ACC112 (cell line): Measurements from ENCODE around the gene VIL1.

Experiments used
- H2AFZ ChIP-seq: fragments of 200-600 bp; sonication (generic); one replicate; pipeline ENCODE4 v1.6.0; 2017; ENCODE audit warnings: antibody characterized with exemption, low read length; ENCODE audit not compliant: unreplicated experiment
- H3K27ac ChIP-seq: fragments of 200-600 bp; sonication (generic); 2 replicates; pipeline ENCODE4 v1.5.1; 2014; ENCODE audit warnings: low read depth, mild to moderate bottlenecking, antibody characterized with exemption, low read length, moderate library complexity
- H3K27me3 ChIP-seq: fragments of 200-600 bp; sonication (generic); 2 replicates; pipeline ENCODE4 v1.6.1; 2014; ENCODE audit warnings: mild to moderate bottlenecking, antibody characterized with exemption, low read length, moderate library complexity, mixed read lengths; ENCODE audit not compliant: insufficient read depth
- H3K36me3 ChIP-seq: fragments of 200-600 bp; sonication (generic); 2 replicates; pipeline ENCODE4 v1.6.1; 2016; ENCODE audit warnings: mild to moderate bottlenecking, antibody characterized with exemption, low read length, moderate library complexity, mixed read lengths; ENCODE audit not compliant: insufficient read depth
- H3K4me1 ChIP-seq: fragments of 200-600 bp; sonication (generic); one replicate; pipeline ENCODE4 v1.6.1; 2016; ENCODE audit warnings: low read length, mixed read lengths; ENCODE audit not compliant: insufficient read depth, unreplicated experiment, control insufficient read depth
- H3K4me3 ChIP-seq: fragments of 200-600 bp; sonication (generic); 2 replicates; pipeline ENCODE4 v1.5.1; 2014; ENCODE audit warnings: mild to moderate bottlenecking, low read depth, low read length
- H3K79me2 ChIP-seq: fragments of 200-600 bp; sonication (generic); one replicate; pipeline ENCODE4 v1.6.0; 2016; ENCODE audit warnings: low read length; ENCODE audit not compliant: control insufficient read depth, unreplicated experiment, insufficient read depth

The VIL1 gene

DNA sequence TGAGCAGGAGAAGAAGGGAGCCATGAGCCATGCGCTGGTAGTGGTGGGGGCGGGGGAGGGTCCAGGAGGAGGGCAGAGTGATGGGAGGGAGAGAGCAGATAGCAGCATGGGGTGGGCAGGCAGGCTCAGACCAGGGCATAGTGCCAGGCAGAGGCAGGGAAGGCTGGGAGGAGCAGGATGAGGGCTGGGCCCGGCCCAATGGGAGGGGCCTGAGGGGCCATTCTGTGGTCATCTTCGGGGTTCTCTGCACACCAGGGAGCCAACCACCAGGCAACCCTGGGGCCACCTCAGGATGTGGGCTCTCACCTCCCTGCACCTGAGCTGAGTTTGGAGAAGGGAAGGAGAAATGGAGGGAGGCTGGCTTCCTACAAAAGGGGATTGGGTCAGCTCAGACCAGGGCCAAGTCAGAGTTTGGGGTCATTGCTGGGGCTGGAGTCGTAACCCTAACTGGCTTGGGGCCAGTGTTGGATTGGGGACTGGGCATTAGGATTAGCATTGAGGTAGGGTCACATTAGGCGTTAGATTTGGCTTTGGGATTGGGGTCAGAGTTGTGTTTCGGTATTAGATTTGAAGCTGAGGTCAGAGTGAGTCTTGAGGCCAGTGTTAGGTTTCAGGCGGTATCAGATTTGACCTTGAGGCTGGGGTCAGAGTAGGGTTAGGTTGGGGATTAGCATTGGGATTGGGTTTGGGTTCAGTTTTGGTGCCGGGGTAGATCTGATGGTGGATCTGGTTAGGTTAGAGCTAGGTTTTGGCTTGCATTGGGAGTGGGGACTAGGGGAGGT lies 11.2 kb downstream of the VIL1 start:
- Histone ChIP-seq H3K79me2 (no peaks in the 10 kb centered on the region), H3K4me3 (no peak overlapping the region), H3K27ac (no peak overlapping the region), H3K27me3 (0 out of 2 replicates have a peak, but pooled peaks cover 9% of the 10 kb centered on the region), H3K4me1 (no peaks in the 10 kb centered on the region), H3K36me3 (no peaks in the 10 kb centered on the region), H2AFZ (no peak overlapping the region)

DNA sequence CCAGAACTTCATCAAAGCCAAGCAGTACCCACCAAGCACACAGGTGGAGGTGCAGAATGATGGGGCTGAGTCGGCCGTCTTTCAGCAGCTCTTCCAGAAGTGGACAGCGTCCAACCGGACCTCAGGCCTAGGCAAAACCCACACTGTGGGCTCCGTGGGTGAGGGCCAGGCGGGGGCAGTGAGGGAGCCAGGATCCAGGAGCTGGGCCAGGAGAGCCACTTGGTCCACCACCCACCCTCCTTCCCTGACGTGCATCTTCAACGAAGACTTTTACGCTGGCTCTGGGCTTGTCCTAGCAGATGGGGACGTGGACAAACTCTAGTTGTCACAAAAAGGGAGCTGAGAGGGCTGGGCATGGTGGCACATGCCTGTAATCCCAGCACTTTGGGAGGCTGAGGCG lies 11.8 kb downstream of the VIL1 start:
- H2AFZ ChIP-seq: no peak overlapping the region
- 0 out of 2 replicates have a peak, but pooled peaks cover 9% of the 10 kb centered on the region for H3K27me3 ChIP-seq
- H3K4me1 ChIP-seq: no peaks in the 10 kb centered on the region
- H3K27ac ChIP-seq: no peak overlapping the region
- H3K4me3 ChIP-seq: no peak overlapping the region
- no peaks in the 10 kb centered on the region for H3K36me3 ChIP-seq
- H3K79me2 ChIP-seq: no peaks in the 10 kb centered on the region

DNA sequence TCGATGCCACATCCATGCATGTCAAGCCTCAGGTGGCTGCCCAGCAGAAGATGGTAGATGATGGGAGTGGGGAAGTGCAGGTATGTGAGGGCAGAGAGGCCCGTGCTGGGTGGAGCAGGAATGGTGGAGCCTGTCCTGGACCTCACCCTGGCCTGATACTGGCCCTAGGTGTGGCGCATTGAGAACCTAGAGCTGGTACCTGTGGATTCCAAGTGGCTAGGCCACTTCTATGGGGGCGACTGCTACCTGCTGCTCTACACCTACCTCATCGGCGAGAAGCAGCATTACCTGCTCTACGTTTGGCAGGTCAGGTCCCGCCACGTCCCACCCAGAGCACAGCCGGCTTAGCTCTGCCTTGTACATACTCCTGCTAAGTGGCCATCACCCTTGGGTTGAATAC lies 13.0 kb downstream of the VIL1 start:
- Histone ChIP-seq H2AFZ (no peak overlapping the region), H3K4me1 (no peaks in the 10 kb centered on the region), H3K36me3 (no peaks in the 10 kb centered on the region), H3K4me3 (no peak overlapping the region), H3K79me2 (no peaks in the 10 kb centered on the region), H3K27me3 (0 out of 2 replicates have a peak, but pooled peaks cover 9% of the 10 kb centered on the region), H3K27ac (no peak overlapping the region)

DNA sequence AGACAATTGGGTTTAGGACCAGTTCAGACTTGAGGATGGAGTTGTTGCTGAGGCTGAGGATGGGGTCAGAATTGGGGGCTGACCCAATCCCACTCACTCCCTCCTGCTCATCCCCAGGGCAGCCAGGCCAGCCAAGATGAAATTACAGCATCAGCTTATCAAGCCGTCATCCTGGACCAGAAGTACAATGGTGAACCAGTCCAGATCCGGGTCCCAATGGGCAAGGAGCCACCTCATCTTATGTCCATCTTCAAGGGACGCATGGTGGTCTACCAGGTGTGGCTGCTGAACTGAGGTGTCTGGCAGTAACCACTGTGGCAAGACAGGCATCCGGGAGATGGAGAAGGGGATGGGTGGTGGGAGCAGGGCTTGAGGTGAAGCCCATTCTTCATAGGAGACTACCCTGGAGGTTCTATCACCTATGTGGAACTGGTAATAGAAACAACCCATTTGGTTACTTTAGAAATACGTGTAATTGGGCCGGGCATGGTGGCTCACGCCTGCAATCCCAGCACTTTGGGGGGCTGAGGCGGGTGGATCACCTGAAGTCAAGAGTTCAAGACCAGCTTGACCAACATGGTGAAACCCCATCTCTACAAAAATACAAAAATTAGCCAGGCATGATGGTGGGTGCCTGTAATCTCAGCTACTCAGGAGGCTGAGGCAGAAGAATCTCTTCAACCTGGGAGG lies 13.9 kb downstream of the VIL1 start:
- Histone ChIP-seq H2AFZ (no peak overlapping the region), H3K27me3 (0 out of 2 replicates have a peak, but pooled peaks cover 9% of the 10 kb centered on the region), H3K79me2 (no peaks in the 10 kb centered on the region), H3K36me3 (no peaks in the 10 kb centered on the region), H3K4me3 (no peak overlapping the region), H3K4me1 (no peaks in the 10 kb centered on the region), H3K27ac (no peak overlapping the region)

GRCh38 chr2:218434456-218434855 lies 15.5 kb downstream of the VIL1 start:
- Histone ChIP-seq H3K27me3 (0 out of 2 replicates have a peak, but pooled peaks cover 9% of the 10 kb centered on the region), H3K4me3 (no peak overlapping the region), H3K36me3 (no peaks in the 10 kb centered on the region), H3K27ac (no peak overlapping the region), H3K4me1 (no peaks in the 10 kb centered on the region), H2AFZ (no peak overlapping the region), H3K79me2 (no peaks in the 10 kb centered on the region)

GRCh38 chr2:218435003-218435982 lies 16.4 kb downstream of the VIL1 start:
- Histone ChIP-seq H3K4me1 (no peaks in the 10 kb centered on the region), H3K36me3 (no peaks in the 10 kb centered on the region), H2AFZ (no peak overlapping the region), H3K27ac (no peak overlapping the region), H3K79me2 (no peaks in the 10 kb centered on the region), H3K27me3 (0 out of 2 replicates have a peak, but pooled peaks cover 9% of the 10 kb centered on the region), H3K4me3 (no peak overlapping the region)

DNA sequence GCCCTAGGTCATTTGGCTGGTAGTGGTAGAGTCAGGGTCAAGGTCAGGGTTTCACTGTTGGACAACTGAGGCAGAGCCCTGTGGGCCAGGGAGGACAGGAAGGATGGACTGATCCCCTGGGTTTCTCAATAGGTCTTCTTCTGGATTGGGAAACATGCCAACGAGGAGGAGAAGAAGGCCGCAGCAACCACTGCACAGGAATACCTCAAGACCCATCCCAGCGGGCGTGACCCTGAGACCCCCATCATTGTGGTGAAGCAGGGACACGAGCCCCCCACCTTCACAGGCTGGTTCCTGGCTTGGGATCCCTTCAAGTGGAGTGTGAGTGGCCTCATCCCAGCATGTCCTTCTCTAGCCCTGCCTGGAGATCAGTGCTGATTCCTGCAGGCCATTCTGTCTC lies 18.1 kb downstream of the VIL1 start:
- Histone ChIP-seq H3K27ac (no peak overlapping the region), H3K27me3 (0 out of 2 replicates have a peak, but pooled peaks cover 8% of the 10 kb centered on the region), H3K4me3 (no peak overlapping the region), H3K4me1 (no peaks in the 10 kb centered on the region), H2AFZ (no peak overlapping the region), H3K36me3 (no peaks in the 10 kb centered on the region), H3K79me2 (no peaks in the 10 kb centered on the region)

DNA sequence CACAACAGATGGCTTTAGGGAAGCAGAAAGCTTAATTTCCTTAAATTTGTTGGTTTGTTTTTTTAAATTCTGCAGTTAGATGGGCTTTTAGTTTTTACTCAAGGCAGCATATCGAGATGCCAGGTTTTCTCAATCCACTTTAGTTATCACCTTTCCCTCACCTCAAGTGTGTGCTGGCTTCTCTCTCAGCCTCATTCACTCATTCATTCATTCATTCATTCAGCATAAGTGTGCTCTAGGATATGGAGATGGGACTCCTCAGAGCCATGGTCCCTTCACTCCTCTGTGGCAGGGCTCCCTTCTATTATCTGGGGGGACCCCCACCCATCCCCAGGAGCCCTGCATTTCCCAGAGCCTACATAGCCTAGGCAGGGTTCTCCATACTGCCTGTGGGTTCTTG lies 19.0 kb downstream of the VIL1 start:
- H3K27ac ChIP-seq: no peak overlapping the region
- H3K4me1 ChIP-seq: no peaks in the 10 kb centered on the region
- no peaks in the 10 kb centered on the region for H3K36me3 ChIP-seq
- no peak overlapping the region for H3K4me3 ChIP-seq
- H3K79me2 ChIP-seq: no peaks in the 10 kb centered on the region
- no peak overlapping the region for H2AFZ ChIP-seq
- H3K27me3 ChIP-seq: no peaks in the 10 kb centered on the region

GRCh38 chr2:218438596-218438995 lies 19.7 kb downstream of the VIL1 start:
- Histone ChIP-seq H2AFZ (no peak overlapping the region), H3K27ac (no peak overlapping the region)

DNA sequence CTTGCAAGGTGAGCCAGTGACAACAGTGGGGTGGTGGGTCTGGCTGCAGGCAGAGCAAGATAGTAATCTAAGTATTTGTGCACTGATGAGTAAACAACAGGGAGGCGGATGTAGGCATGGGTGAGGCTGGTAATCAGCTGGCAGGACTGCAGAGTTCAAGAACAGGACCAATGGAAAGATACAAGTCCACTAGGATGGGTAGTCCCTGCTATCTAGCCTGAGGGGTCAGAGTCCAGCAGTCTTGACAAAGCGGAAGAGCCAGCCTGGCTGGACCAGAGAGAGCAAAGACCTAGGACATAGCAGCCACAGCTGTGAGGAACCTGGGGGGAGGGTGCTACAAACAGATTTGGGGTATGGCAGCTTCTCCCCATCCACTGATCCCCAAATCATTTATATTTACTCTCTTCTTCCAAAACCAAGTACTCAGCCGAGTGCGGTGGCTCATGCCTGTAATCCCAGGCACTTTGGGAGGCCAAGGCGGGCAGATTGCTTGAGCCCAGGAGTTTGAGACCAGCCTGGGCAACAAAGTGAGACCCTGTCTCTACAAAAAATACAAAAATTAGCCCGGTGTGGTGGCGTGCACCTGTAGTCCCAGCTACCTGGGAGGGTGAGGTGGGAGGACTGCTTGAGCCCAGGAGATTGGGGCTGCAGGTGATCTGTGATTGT lies 25.9 kb downstream of the VIL1 start:
- Histone ChIP-seq H3K27ac (no peak overlapping the region), H3K27me3 (no peaks in the 10 kb centered on the region), H3K36me3 (no peaks in the 10 kb centered on the region), H3K4me3 (no peak overlapping the region), H2AFZ (no peak overlapping the region), H3K4me1 (peaks cover 5% of the 10 kb centered on the region), H3K79me2 (no peaks in the 10 kb centered on the region)

More at GRCh38 chr2:218438596-218438995, 19.7 kb downstream of the VIL1 start:
- no peaks in the 10 kb centered on the region for H3K79me2 ChIP-seq
- no peaks in the 10 kb centered on the region for H3K27me3 ChIP-seq
- no peak overlapping the region for H3K4me3 ChIP-seq
- no peaks in the 10 kb centered on the region for H3K4me1 ChIP-seq
- no peaks in the 10 kb centered on the region for H3K36me3 ChIP-seq
